ENCODE measurements around the gene SPHK2. TPM values are rescaled to one million over a fixed set of nuclear protein-coding genes. Genes with fewer than 3 reads are reported as not detected.

Gene SPHK2
- total RNA-seq, 2 experiments from 2014 or later, result 14.1 to 15.3 TPM

GRCh38 chr19:48603850-48604249, 15.5 kb upstream of the SPHK2 start:
- Mint-ChIP-seq H3K27ac (no peak overlapping the region), H3K36me3 (ENCODE audit: low read depth) (no peaks in the 10 kb centered on the region), H3K9me3 (no peaks in the 10 kb centered on the region), H3K27me3 (no peaks in the 10 kb centered on the region), H3K4me1 (ENCODE audit: low read depth) (peaks cover 3% of the 10 kb centered on the region), H3K4me3 (no peak overlapping the region)
- intact Hi-C loops (cut with DNase I, micrococcal nuclease), result no loop called here
- ATAC-seq (ENCODE audit: poor library complexity) (no peak), DNase-seq (no peak)
- no peak overlapping the region for H3K4me3 ChIP-seq (ENCODE audit: low read length)
- no peaks in the 10 kb centered on the region for H3K27me3 ChIP-seq (ENCODE audit: control insufficient read depth in 1 of 2, insufficient read depth in 2 of 2, low read length in 2 of 2)
- H3K36me3 ChIP-seq (ENCODE audit: insufficient read depth, low read length), result no peaks in the 10 kb centered on the region
- no peak overlapping the region for H3K27ac ChIP-seq (ENCODE audit: low read depth in 1 of 2, low read length in 2 of 2)
- ChIA-PET CTCF (no interaction called here), POLR2A (no interaction called here)
- TF ChIP-seq CTCF (IDR thresholded peaks at IDR 0.05), result no peak
- H3K9me3 ChIP-seq (ENCODE audit: control insufficient read depth in 1 of 2, insufficient read depth in 1 of 2, low read length in 2 of 2), result no peaks in the 10 kb centered on the region
- H3K4me1 ChIP-seq (ENCODE audit: insufficient read depth, low read length), result peaks cover 3% of the 10 kb centered on the region

DNA sequence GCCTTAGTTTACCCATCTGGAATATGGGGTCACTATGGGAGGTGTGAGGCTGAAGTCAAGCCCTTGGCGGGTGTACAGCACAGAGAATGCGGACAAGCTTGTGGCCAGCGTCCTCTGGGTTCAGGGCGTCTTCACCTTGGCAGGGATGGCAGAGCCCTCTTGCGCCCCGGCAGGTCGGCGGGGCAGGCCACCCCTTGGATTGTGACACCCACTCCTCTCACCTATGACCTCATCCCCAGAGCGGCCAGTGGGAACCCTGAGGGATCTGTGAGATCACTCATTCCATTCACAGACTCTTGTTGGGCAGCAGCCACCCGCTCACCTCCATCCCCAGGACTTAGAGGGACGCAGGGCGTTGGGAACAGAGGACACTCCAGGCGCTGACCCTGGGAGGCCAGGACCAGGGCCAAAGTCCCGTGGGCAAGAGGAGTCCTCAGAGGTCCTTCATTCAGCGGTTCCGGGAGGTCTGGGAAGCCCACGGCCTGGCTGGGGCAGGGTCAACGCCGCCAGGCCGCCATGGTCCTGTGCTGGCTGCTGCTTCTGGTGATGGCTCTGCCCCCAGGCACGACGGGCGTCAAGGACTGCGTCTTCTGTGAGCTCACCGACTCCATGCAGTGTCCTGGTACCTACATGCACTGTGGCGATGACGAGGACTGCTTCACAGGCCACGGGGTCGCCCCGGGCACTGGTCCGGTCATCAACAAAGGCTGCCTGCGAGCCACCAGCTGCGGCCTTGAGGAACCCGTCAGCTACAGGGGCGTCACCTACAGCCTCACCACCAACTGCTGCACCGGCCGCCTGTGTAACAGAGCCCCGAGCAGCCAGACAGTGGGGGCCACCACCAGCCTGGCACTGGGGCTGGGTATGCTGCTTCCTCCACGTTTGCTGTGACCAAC, 12.6 kb upstream of the SPHK2 start, which contains the start of gene SPACA4:
SPACA4 (plus strand) TSS at position 280 of the 896 bp plus-strand sequence; CDS start at position 517, 237 bp downstream.
- no peaks in the 10 kb centered on the region for H3K9me3 ChIP-seq (ENCODE audit: control insufficient read depth in 1 of 2, insufficient read depth in 1 of 2, low read length in 2 of 2)
- Mint-ChIP-seq H3K27me3 (no peaks in the 10 kb centered on the region), H3K36me3 (ENCODE audit: low read depth) (no peaks in the 10 kb centered on the region), H3K9me3 (no peaks in the 10 kb centered on the region), H3K4me1 (ENCODE audit: low read depth) (peaks cover 6% of the 10 kb centered on the region), H3K4me3 (no peak within 1 kb of the TSS), H3K27ac (no peak within 1 kb of the TSS)
- H3K27ac ChIP-seq (ENCODE audit: low read depth in 1 of 2, low read length in 2 of 2), result no peak within 1 kb of the TSS
- ATAC-seq (ENCODE audit: poor library complexity) (no peak), DNase-seq (peak in 1 of 14 experiments; percentile 25)
- H3K4me1 ChIP-seq (ENCODE audit: insufficient read depth, low read length), result peaks cover 6% of the 10 kb centered on the region
- no peak for TF ChIP-seq CTCF (IDR thresholded peaks at IDR 0.05)
- intact Hi-C loops (cut with DNase I, micrococcal nuclease), result no loop called here
- no peaks in the 10 kb centered on the region for H3K36me3 ChIP-seq (ENCODE audit: insufficient read depth, low read length)
- H3K27me3 ChIP-seq (ENCODE audit: control insufficient read depth in 1 of 2, insufficient read depth in 2 of 2, low read length in 2 of 2), result no peaks in the 10 kb centered on the region
- POLR2A ChIA-PET, result no interaction called here
- CTCF ChIA-PET, result interaction anchor here (1.1 kb wide), 1 partner anchor 18 kb away, joined by 3 read pairs; no protein-coding TSS in a partner anchor
- H3K4me3 ChIP-seq (ENCODE audit: low read length), result no peak within 1 kb of the TSS

DNA sequence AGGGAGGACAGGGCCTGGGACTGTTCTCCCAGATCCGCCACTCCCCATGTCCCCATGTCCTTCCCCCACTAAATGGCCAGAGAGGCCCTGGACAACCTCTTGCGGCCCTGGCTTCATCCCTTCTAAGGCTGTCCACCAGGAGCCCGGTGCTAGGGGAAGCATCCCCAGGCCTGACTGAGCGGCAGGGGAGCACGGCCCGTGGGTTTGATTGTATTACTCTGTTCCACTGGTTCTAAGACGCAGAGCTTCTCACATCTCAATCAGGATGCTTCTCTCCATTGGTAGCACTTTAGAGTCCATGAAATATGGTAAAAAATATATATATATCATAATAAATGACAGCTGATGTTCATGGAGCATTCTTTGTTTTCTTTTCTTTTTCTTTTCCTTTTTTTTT, 11.9 kb upstream of the SPHK2 start:
- no peaks in the 10 kb centered on the region for H3K27me3 ChIP-seq (ENCODE audit: control insufficient read depth in 1 of 2, insufficient read depth in 2 of 2, low read length in 2 of 2)
- no peaks in the 10 kb centered on the region for H3K9me3 Mint-ChIP-seq
- H3K27ac ChIP-seq (ENCODE audit: low read depth in 1 of 2, low read length in 2 of 2), result no peak overlapping the region
- no peak overlapping the region for H3K4me3 Mint-ChIP-seq
- no peaks in the 10 kb centered on the region for H3K9me3 ChIP-seq (ENCODE audit: control insufficient read depth in 1 of 2, insufficient read depth in 1 of 2, low read length in 2 of 2)
- no peak overlapping the region for H3K4me3 ChIP-seq (ENCODE audit: low read length)
- ATAC-seq (ENCODE audit: poor library complexity), result no peak
- DNase-seq, result no peak
- H3K4me1 ChIP-seq (ENCODE audit: insufficient read depth, low read length), result peaks cover 6% of the 10 kb centered on the region
- no peaks in the 10 kb centered on the region for H3K27me3 Mint-ChIP-seq
- H3K4me1 Mint-ChIP-seq (ENCODE audit: low read depth), result peaks cover 6% of the 10 kb centered on the region
- no peak for TF ChIP-seq CTCF (IDR thresholded peaks at IDR 0.05)
- POLR2A ChIA-PET, result no interaction called here
- no peaks in the 10 kb centered on the region for H3K36me3 Mint-ChIP-seq (ENCODE audit: low read depth)
- H3K27ac Mint-ChIP-seq, result no peak overlapping the region
- CTCF ChIA-PET, result no interaction called here
- intact Hi-C loops (cut with DNase I, micrococcal nuclease), result no loop called here
- H3K36me3 ChIP-seq (ENCODE audit: insufficient read depth, low read length), result no peaks in the 10 kb centered on the region

Measured in CD4-positive, alpha-beta T cell (primary cell).